ENCODE data around the gene PRSS36. TPM values are rescaled to one million over a fixed set of nuclear protein-coding genes. Genes with fewer than 3 reads are reported as not detected.

Gene PRSS36
- 1 to 10 TPM in 6 of 10 donors, under 1 TPM in 4; 0.30 to 3.1 (median 1.3) TPM for total RNA-seq
- 1 to 10 TPM; 1.2 to 3.4 TPM for polyA plus RNA-seq
- long read RNA-seq, donor 1, partial matches to known transcripts: 2 of 5 reads
- long read RNA-seq, donor 1, other reads (novel, unspliced or antisense): 3 of 5 reads
- long read RNA-seq, donor 2, partial matches to known transcripts: 1 of 3 reads
- long read RNA-seq, donor 2, other reads (novel, unspliced or antisense): 2 of 3 reads
- long read RNA-seq, donor 3, partial matches to known transcripts: 0 of 1 reads
- long read RNA-seq, donor 3, other reads (novel, unspliced or antisense): 1 of 1 reads

- H3K27me3 ChIP-seq: peaks cover 0 to 25% (median 13%) of the 10 kb centered on the region in 7 donors
- intact Hi-C loops (cut with DNase I): loop anchor here in 4 of 10 donors (10.0 kb wide), 2 partner anchors 155 to 165 kb away; partner anchors contain the start of gene HSD3B7 (in 2 of the 4)
- no peaks in the 10 kb centered on the region for H3K36me3 ChIP-seq
- H3K27ac ChIP-seq: peak within 1 kb of the TSS in 1 of 10 donors; percentile 64
- no peak for TF ChIP-seq CTCF (IDR thresholded peaks at IDR 0.05)
- 75 to 78% methylated on average over 11 of the region's 11 CpGs for WGBS, 2 donors
- H3K4me1 ChIP-seq: peaks cover 0 to 15% (median 0%) of the 10 kb centered on the region in 9 donors
- DNase-seq (no peak), ATAC-seq (peak in 5 of 8 donors; percentile 9 to 34 (median 26))
- no peaks in the 10 kb centered on the region for H3K9me3 ChIP-seq
- peak within 1 kb of the TSS in 1 of 10 donors; percentile 16 for H3K4me3 ChIP-seq
These were observed at the start of gene PRSS36 for GRCh38 chr16:31149894-31150890. PRSS36 (minus strand) TSS chr16:31150066; CDS start chr16:31150035, 31 bp downstream.

- DNase-seq (no peak), ATAC-seq (no peak)
- Histone ChIP-seq H3K4me1 (peaks cover 0 to 50% (median 17%) of the 10 kb centered on the region in 9 donors), H3K27ac (no peak overlapping the region), H3K9me3 (no peaks in the 10 kb centered on the region), H3K27me3 (no peaks in the 10 kb centered on the region), H3K36me3 (peaks cover 0 to 59% (median 7%) of the 10 kb centered on the region in 9 donors), H3K4me3 (no peak overlapping the region)
- TF ChIP-seq CTCF (IDR thresholded peaks at IDR 0.05): no peak
- 91 to 94% methylated on average over 5 of the region's 5 CpGs for WGBS, 2 donors
- intact Hi-C loops (cut with DNase I): loop anchor here in 2 of 10 donors (2.0 to 10.0 kb wide), 2 partner anchors 13 to 245 kb away; partner anchors contain the start of gene ZNF843 (in 1 of the 2)
These were observed 49.7 kb upstream of the PRSS36 start for GRCh38 chr16:31199430-31200041.

GRCh38 chr16:31198207-31198882 lies 48.5 kb upstream of the PRSS36 start:
- intact Hi-C loops (cut with DNase I): no loop called here
- peaks cover 0 to 71% (median 19%) of the 10 kb centered on the region in 9 donors for H3K36me3 ChIP-seq
- H3K27ac ChIP-seq: peak overlapping the region in 1 of 10 donors; percentile 3
- no peaks in the 10 kb centered on the region for H3K27me3 ChIP-seq
- ATAC-seq (no peak), DNase-seq (no peak)
- no peak for TF ChIP-seq CTCF (IDR thresholded peaks at IDR 0.05)
- WGBS, 2 donors: 65 to 68% methylated on average over 7 of the region's 7 CpGs
- no peaks in the 10 kb centered on the region for H3K9me3 ChIP-seq
- no peak overlapping the region for H3K4me3 ChIP-seq
- peaks cover 0 to 39% (median 15%) of the 10 kb centered on the region in 9 donors for H3K4me1 ChIP-seq

All from heart right ventricle (tissue), 16 donors.